Right cardiac atrium (tissue), 5 donors: Measurements from ENCODE around the gene SNX30. TPM values are rescaled to one million over a fixed set of nuclear protein-coding genes. Genes with fewer than 3 reads are reported as not detected.
A peak's percentile ranks its signal among the peaks of the same experiment; 100 is the strongest.

Source experiments
- ATAC-seq, 2 donors: fragments of 200-7000 bp; cut with Tn5 transposase; one replicate each; pipeline versions ENCODE4 v1.8.0 to v1.9.1; 2020; ENCODE audit warnings: moderate library complexity in 2 of 2, mild to moderate bottlenecking in 1 of 2
- DNase-seq, 3 donors: peaks; one replicate each; pipeline ENCODE4 v3.0.0-alpha.2; 2020
- H3K27ac ChIP-seq: one replicate; pipeline ENCODE4 v1.5.1; 2013; ENCODE audit warnings: mild to moderate bottlenecking, low read length, control low read depth, moderate library complexity
- H3K27me3 ChIP-seq: one replicate; pipeline ENCODE4 v1.6.1; 2013; ENCODE audit not compliant: control insufficient read depth, insufficient read depth
- H3K4me1 ChIP-seq: one replicate; pipeline ENCODE4 v1.6.1; 2013; ENCODE audit warnings: low read length; ENCODE audit not compliant: control insufficient read depth, insufficient read depth
- H3K4me3 ChIP-seq: one replicate; pipeline ENCODE4 v1.5.1; 2013; ENCODE audit warnings: low read length, control low read depth
- H3K9me3 ChIP-seq: one replicate; pipeline ENCODE4 v1.6.1; 2013; ENCODE audit warnings: low read length; ENCODE audit not compliant: control insufficient read depth
- WGBS: extraction: QIAGEN DNeasy Blood & Tissue Kit; methylation state at CpG from one replicate; pipeline ENCODE4 v1.1.7; 2013; 5-methylcytosine and 5-hydroxymethylcytosine counted together
- intact Hi-C, 4 donors: fragments of 100-400 bp; cut with DNase I; formaldehyde crosslinking; loops; one replicate each; pipeline versions ENCODE4 v1.11.0 to v1.14.0; 2022 to 2023
- polyA plus RNA-seq: library from polyadenylated mRNA; stranded (reverse); fragments of 200-250 nt; gene quantifications from one replicate; pipeline ENCODE4 v1.2.3, GENCODE V29; 2013
- total RNA-seq, 4 donors: library from RNA; stranded (reverse); fragmentation: NEBNext Ultra II Directional; extraction: Animal tissue kit (Norgen Biotek cat#: 25700); gene quantifications; one replicate each; pipeline ENCODE4 v1.2.1, GENCODE V29; 2021
- donor health status: healthy with polysubstance abuse.
- donor health status: DM: no; HTN: yes; CAD: no.
- donor health status: DM: no; HTN: no; CAD: no.
- donor health status: DM: no; HTN: yes; CAD: no; lungs with severe emphysema.
- donor health status: DM: yes; HTN: yes; CAD: no.

The SNX30 gene
- total and polyA plus RNA-seq, 5 donors, result 1.2 to 4.7 (median 4.6) TPM

DNA sequence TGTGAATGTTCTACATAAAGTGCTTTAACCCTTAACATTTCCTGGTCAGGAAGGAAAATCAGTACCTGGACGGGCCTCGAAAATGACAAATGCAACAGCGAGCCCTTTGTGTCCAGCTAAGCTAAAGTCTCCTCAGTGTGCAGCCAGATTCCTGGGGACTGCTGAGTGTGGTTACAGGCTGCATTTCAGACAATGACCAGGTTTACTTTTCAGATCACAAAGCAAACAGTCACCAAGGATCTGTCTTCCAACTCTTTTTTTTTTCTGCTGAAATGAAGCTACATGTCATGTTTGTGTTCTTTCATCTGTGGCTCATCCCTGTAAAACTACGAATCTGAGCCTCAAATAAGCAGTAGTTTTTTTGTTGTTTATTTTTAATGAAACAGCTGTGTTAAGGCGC is 119.4 kb downstream of the SNX30 start:
- no peak overlapping the region for H3K4me3 ChIP-seq
- no peaks in the 10 kb centered on the region for H3K27me3 ChIP-seq
- H3K4me1 ChIP-seq, result no peaks in the 10 kb centered on the region
- WGBS, result 94% methylated on average over 5 of the region's 5 CpGs
- no peaks in the 10 kb centered on the region for H3K9me3 ChIP-seq
- no peak overlapping the region for H3K27ac ChIP-seq
- DNase-seq (no peak), ATAC-seq (no peak)
- intact Hi-C loops, result no loop called here

DNA sequence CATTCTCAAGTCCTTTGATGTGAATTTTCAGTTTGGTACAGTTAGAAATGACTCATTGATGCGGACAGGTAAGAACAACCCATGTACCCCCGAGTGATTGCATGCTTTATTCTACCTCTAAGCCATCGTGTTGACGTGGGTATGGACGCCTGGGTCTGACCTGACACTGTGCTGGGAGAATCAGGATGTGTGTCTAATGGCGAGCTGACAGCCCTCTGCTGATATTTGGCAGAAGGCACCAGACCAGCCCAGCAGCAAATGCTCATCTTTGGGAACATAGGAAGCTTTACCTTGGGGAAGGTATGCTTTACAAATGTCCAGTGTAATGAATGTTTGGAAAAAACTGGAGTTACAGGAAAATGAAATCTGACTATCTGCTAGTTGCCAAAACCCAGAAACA is 120.0 kb downstream of the SNX30 start:
- Histone ChIP-seq H3K27me3 (no peaks in the 10 kb centered on the region), H3K4me1 (no peaks in the 10 kb centered on the region), H3K9me3 (no peaks in the 10 kb centered on the region), H3K27ac (no peak overlapping the region), H3K4me3 (no peak overlapping the region)
- 89% methylated on average over 6 of the region's 6 CpGs for WGBS
- intact Hi-C loops, result no loop called here
- ATAC-seq (no peak), DNase-seq (no peak)

DNA sequence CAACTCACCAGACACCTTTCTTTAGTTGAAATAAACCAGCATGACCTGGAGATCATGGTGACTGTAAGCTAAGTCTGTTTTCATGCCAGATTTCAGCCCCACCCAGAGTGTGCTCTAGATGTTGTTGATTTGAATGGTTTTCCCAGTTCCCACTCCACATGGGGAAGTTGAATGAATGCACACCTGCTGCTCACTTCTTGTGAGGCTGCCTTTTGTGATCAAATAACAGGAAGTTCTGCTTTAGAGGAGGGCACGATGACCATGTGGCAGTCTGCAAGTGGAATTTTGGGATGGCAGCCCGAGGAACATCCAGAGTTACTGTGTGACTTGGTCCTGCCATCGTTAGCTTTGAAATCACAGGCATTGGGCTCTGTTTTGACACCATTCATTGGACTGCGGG is 121.5 kb downstream of the SNX30 start:
- whole genome bisulfite sequencing, result 66% methylated on average over 4 of the region's 4 CpGs
- H3K27me3 ChIP-seq, result no peaks in the 10 kb centered on the region
- DNase-seq (no peak), ATAC-seq (no peak)
- intact Hi-C loops, result no loop called here
- H3K4me1 ChIP-seq, result no peaks in the 10 kb centered on the region
- H3K27ac ChIP-seq, result no peak overlapping the region
- no peaks in the 10 kb centered on the region for H3K9me3 ChIP-seq
- no peak overlapping the region for H3K4me3 ChIP-seq

DNA sequence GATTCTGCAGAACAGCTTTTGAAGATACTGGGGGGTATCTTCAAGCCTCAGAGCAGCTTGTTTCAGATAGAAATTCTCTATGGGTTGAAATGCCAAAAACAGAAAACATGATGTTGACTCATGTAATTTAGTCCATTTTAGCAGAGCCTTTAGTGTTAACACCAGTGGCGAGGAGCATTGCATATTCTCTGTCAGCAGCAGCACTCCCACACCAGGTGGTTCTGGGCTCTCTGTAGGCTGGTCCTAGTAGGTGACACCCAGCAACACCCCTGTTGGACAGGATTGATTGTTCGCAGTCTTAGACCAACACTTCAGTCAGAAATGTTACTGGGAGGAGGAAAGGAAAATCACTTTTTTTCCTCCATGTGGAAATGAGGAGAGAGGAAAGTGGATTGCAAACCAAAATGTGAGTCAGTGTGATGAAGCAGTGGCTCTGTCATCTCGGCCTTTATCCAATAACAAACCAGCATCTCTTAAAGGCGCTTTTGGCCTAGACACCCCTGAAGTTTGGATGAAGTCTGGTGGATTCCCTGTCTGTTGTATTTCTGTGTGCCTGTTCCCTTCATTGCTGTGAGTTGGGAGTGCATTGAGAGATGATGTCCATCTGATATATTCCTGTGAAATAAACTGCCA is 123.3 kb downstream of the SNX30 start:
- Histone ChIP-seq H3K27ac (no peak overlapping the region), H3K27me3 (no peaks in the 10 kb centered on the region), H3K9me3 (no peaks in the 10 kb centered on the region), H3K4me3 (no peak overlapping the region), H3K4me1 (no peaks in the 10 kb centered on the region)
- no peak for ATAC-seq
- DNase-seq, result no peak
- WGBS, result 91% methylated on average over 4 of the region's 4 CpGs
- intact Hi-C loops, result no loop called here

DNA sequence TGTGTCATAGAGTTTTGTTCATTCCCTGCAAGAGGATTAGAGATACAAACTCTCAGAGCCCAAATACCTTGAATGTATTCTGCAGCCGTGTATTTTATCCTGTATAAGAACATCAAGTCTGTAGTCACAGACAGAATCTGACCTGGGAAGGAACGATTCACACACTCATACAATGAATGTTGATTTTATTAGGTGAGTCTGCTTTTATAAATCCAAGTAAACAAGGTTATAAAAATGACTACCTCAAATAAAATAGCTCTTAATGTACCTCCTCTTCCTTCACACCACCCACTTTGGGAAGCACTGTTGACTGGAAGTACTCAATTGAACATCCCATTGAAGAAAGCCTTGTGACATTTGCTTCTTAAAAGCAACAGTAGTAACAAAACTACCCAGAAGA is 128.2 kb downstream of the SNX30 start:
- Histone ChIP-seq H3K4me1 (no peaks in the 10 kb centered on the region), H3K9me3 (no peaks in the 10 kb centered on the region), H3K27ac (no peak overlapping the region), H3K4me3 (no peak overlapping the region), H3K27me3 (no peaks in the 10 kb centered on the region)
- 88% methylated on average over 2 of the region's 2 CpGs for WGBS
- no peak for ATAC-seq
- DNase-seq, result no peak
- intact Hi-C loops, result no loop called here

DNA sequence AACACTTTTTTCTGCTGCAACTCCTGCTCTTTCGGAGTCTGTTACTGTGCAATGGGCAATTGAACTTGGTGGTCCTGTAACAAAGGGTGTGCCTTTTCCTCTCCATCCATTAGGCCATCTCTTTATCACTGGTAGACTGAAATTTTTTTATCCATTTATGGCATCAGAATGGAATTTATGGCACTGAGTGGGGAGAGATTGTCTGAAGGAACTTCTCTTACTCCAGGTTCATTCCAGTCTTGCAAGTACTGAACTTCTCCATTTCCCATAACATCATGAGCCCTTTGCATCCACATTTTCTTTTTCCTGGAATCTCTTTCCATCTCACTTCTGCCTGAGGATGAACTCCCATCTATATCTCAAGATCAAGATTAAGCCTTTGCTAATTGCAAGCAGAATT is 130.1 kb downstream of the SNX30 start:
- intact Hi-C loops, result no loop called here
- DNase-seq (no peak), ATAC-seq (no peak)
- no peaks in the 10 kb centered on the region for H3K27me3 ChIP-seq
- no peaks in the 10 kb centered on the region for H3K4me1 ChIP-seq
- H3K27ac ChIP-seq, result no peak overlapping the region
- 96% methylated on average over 1 of the region's 1 CpG for WGBS
- no peak overlapping the region for H3K4me3 ChIP-seq
- H3K9me3 ChIP-seq, result no peaks in the 10 kb centered on the region

DNA sequence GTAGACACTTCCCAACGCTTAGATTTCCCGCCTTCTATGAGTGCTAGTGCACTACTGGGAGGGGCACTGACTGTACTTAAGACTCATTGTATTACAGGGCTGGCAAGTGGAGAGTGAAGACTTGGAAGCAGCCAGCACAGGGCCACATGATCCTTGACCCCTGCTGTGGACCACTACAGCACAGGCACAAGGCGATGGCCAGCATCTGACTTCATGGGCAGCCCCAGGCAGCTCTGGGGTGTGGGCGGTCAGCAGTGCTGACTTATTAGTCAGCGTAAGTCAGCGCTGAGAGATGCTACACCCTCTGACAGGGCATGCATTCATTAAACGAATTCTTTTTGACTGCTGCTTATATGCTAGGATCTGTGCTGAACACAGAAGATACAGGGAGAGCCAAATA is 130.8 kb downstream of the SNX30 start:
- intact Hi-C loops, result no loop called here
- H3K9me3 ChIP-seq, result no peaks in the 10 kb centered on the region
- DNase-seq, result no peak
- H3K4me3 ChIP-seq, result no peak overlapping the region
- no peak for ATAC-seq
- 90% methylated on average over 7 of the region's 7 CpGs for WGBS
- no peaks in the 10 kb centered on the region for H3K4me1 ChIP-seq
- no peak overlapping the region for H3K27ac ChIP-seq
- no peaks in the 10 kb centered on the region for H3K27me3 ChIP-seq

DNA sequence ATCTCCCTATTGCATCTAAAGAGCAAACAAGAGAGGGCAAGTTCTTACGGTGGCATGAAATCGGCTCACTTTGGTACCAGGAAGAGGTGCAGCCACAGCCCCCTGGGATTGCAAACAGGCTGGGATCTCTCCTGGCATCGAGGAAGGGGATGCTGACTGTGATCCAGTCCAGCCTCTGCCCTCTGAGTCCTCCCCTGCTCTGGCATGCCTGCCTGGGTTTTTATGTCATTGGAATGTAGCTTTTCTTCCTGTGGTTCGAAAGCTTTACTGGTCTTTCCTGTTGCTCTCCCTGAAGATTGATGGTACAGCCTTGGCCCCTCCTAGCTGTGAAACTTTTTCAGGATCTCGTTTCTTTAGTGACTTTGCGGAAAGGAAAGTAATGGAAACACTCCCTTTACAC is 133.5 kb downstream of the SNX30 start:
- 59% methylated on average over 6 of the region's 6 CpGs for WGBS
- no peak overlapping the region for H3K4me3 ChIP-seq
- no peaks in the 10 kb centered on the region for H3K4me1 ChIP-seq
- intact Hi-C loops, result no loop called here
- DNase-seq (no peak), ATAC-seq (no peak)
- H3K9me3 ChIP-seq, result no peaks in the 10 kb centered on the region
- H3K27ac ChIP-seq, result no peak overlapping the region
- H3K27me3 ChIP-seq, result no peaks in the 10 kb centered on the region

DNA sequence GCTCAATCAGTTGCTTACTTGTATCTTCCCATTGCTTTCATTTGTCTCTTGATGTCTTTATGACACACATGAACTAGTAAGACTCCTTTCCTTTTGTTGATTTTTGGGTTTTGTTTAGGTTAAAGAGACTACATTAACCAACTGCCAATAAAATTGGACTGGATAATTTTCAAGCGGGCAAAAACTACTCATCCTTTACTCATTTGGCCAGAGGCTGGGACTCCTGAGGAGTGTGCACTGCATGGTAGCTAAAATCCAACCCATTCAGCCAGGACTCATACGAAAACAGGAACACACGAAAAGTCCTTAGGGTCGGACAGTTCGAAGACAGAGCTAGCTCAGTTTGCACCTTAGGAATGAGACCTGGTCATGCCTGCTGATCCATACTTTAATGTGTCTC is 134.2 kb downstream of the SNX30 start:
- Histone ChIP-seq H3K27me3 (no peaks in the 10 kb centered on the region), H3K4me3 (no peak overlapping the region), H3K9me3 (no peaks in the 10 kb centered on the region), H3K4me1 (no peaks in the 10 kb centered on the region), H3K27ac (no peak overlapping the region)
- 95% methylated on average over 5 of the region's 5 CpGs for WGBS
- ATAC-seq (no peak), DNase-seq (no peak)
- intact Hi-C loops, result no loop called here

DNA sequence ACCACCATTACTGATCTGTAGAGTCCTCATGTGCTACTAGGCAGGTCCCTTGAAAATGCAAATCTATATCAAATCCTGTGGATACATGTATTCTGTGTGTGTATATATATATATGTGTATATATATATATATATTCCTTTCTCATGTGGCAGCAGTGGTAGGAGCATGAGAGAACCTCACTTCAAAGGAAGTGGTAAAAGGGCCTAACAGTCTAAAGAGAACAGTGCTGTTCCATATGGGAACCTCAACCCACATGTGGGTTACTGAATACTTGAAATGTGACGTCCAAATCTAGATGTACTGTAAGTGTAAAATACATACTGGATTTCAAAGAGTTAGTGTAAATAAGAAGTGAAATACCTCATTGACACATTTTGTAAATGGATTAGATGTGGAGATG is 134.8 kb downstream of the SNX30 start:
- no peak overlapping the region for H3K4me3 ChIP-seq
- no peaks in the 10 kb centered on the region for H3K4me1 ChIP-seq
- no peak for ATAC-seq
- no peaks in the 10 kb centered on the region for H3K27me3 ChIP-seq
- intact Hi-C loops, result no loop called here
- no peak for DNase-seq
- no peaks in the 10 kb centered on the region for H3K9me3 ChIP-seq
- H3K27ac ChIP-seq, result no peak overlapping the region
- WGBS, result 82% methylated on average over 1 of the region's 1 CpG

DNA sequence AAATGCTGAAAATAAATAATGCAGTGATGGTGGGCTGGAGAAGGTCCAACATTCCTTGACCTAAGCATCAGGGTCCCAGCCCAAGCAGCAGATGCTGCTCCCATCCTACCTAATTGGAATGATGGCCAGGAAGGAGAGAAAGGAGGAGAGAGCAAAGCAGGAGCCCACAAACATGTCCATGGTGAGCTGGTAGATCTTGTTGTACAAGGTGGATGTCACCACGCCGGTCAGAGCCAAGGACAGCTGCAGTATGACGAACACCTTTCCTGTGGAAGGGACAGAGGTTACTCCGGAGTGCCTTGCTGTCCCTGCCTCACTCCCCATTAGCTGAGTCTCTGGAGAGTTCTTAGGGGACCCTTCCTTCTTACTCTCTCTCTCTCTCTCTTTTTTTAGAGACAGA is 135.8 kb downstream of the SNX30 start:
- DNase-seq (no peak), ATAC-seq (no peak)
- WGBS, result 96% methylated on average over 4 of the region's 4 CpGs
- H3K4me1 ChIP-seq, result peaks cover 4% of the 10 kb centered on the region
- H3K4me3 ChIP-seq, result no peak overlapping the region
- H3K27ac ChIP-seq, result no peak overlapping the region
- H3K27me3 ChIP-seq, result no peaks in the 10 kb centered on the region
- no peaks in the 10 kb centered on the region for H3K9me3 ChIP-seq
- intact Hi-C loops, result no loop called here

DNA sequence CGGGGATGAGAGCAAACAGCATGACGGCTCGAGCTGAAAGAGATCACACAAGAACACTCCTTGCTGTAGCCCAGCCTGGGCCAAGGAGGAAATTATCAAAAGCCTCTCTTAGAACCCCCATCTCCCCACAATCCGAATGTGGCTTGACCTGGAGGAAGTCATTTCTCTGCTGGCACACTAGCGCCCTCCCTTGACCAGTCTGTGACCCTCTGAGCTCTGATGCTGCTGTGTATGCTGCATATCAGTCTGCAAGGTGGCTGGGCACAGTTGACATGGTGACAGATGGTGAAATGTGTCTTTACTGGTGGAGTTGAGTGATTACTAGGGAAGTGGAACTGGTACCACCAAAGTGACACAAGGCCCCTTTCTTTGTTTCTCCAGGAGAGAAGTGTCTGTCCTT is 136.8 kb downstream of the SNX30 start:
- ATAC-seq (no peak), DNase-seq (peak in 1 of 3 donors; percentile 59)
- intact Hi-C loops, result no loop called here
- Histone ChIP-seq H3K27me3 (no peaks in the 10 kb centered on the region), H3K9me3 (no peaks in the 10 kb centered on the region), H3K27ac (no peak overlapping the region), H3K4me1 (peaks cover 4% of the 10 kb centered on the region), H3K4me3 (no peak overlapping the region)
- 57% methylated on average over 5 of the region's 5 CpGs for WGBS
